Keratinocyte (primary cell): Measurements from ENCODE around the gene PLEKHB2. TPM values are rescaled to one million over a fixed set of nuclear protein-coding genes. Genes with fewer than 3 reads are reported as not detected.

Experiments
- polyA plus RNA-seq, 5 experiments: library from polyadenylated mRNA; depleted of rRNA in 3 of 5; stranded (reverse) in 3 of 5; stranded (forward) in 1 of 5; unstranded in 1 of 5; fragments of >200 nt; gene quantifications; 1 replicate in 1 of 5; 2 replicates in 3 of 5; 3 replicates in 1 of 5; pipeline versions ENCODE4 v1.2.1 to v1.2.3, GENCODE V29; 2011 to 2012; ENCODE audit warnings: missing spikeins in 2 of 5, low read depth in 1 of 5, low replicate concordance in 1 of 5
- small RNA-seq, 3 experiments: library from RNA; depleted of rRNA; stranded (forward); fragments of <200 nt; gene quantifications; one replicate each; pipeline ENCODE3, GENCODE V24; 2012; ENCODE audit warnings: low read depth in 3 of 3, low replicate concordance in 1 of 3; ENCODE audit not compliant: insufficient read length in 3 of 3

Gene PLEKHB2
- polyA plus RNA-seq, 1 donor (not counting 4 experiments of a cell fraction or from before 2014, with no cell fraction given) = 77.0 TPM

Small RNA genes lying within 50 kb of the gene (small RNA-seq; reads per million reads assigned to genes)
- gene AC009477.1 = 0 reads per million in 3 experiments

Other genes starting within 250 kb of the PLEKHB2 start
- gene FAM168B, start 11.9 kb upstream of the PLEKHB2 start, polyA plus RNA-seq = 50.8 to 88.4 TPM (median 63.6 TPM) in 3 replicates
- not detected in 3 replicates for gene POTEE, start 104.2 kb downstream of the PLEKHB2 start, polyA plus RNA-seq